ENCODE data around the gene TMEM52B. TPM values are rescaled to one million over a fixed set of nuclear protein-coding genes. Genes with fewer than 3 reads are reported as not detected.
"Not testable (repeated sequence)": the region's sequence is repeated elsewhere in the genome, so short reads cannot be mapped to it uniquely, and the experiment has no call there.

TMEM52B gene
- total RNA-seq, 4 donors from 2014 or later = 0.09 to 0.84 TPM; not detected in 2

GRCh38 chr12:10196210-10196609 is 17.4 kb downstream of the TMEM52B start:
- TF ChIP-seq CTCF (IDR thresholded peaks at IDR 0.05) = no peak
- ATAC-seq (ENCODE audit: low FRiP score) = no peak

GRCh38 chr12:10197879-10198278 is 19.0 kb downstream of the TMEM52B start:
- ATAC-seq (ENCODE audit: low FRiP score) (no peak), DNase-seq (ENCODE audit: low spot score) (no peak)
- no peak for TF ChIP-seq CTCF (IDR thresholded peaks at IDR 0.05)

More at GRCh38 chr12:10196210-10196609, 17.4 kb downstream of the TMEM52B start:
- no peak for DNase-seq (ENCODE audit: low spot score)

GRCh38 chr12:10204495-10204894 is 25.7 kb downstream of the TMEM52B start:
- DNase-seq (ENCODE audit: low spot score); ATAC-seq (ENCODE audit: low FRiP score): not testable (repeated sequence)

GRCh38 chr12:10205220-10205807 is 26.5 kb downstream of the TMEM52B start:
- ATAC-seq (ENCODE audit: low FRiP score) (no peak), DNase-seq (ENCODE audit: low spot score) (no peak)
- TF ChIP-seq CTCF (IDR thresholded peaks at IDR 0.05) = no peak

- no peak for TF ChIP-seq CTCF (IDR thresholded peaks at IDR 0.05)
- ATAC-seq (ENCODE audit: low FRiP score) (no peak), DNase-seq (ENCODE audit: low spot score) (no peak)
Measured at GRCh38 chr12:10207136-10207535, 28.3 kb downstream of the TMEM52B start.

GRCh38 chr12:10210225-10210624 is 31.4 kb downstream of the TMEM52B start:
- DNase-seq (ENCODE audit: low spot score) (no peak), ATAC-seq (ENCODE audit: low FRiP score) (no peak)
- no peak for TF ChIP-seq CTCF (IDR thresholded peaks at IDR 0.05)

GRCh38 chr12:10211101-10211939 is 32.5 kb downstream of the TMEM52B start:
- DNase-seq (ENCODE audit: low spot score) (no peak), ATAC-seq (ENCODE audit: low FRiP score) (no peak)
- no peak for TF ChIP-seq CTCF (IDR thresholded peaks at IDR 0.05)

Measured in omental fat pad (tissue), 4 donors.